ENCODE results near the gene CACNB3.

CACNB3 gene

GRCh38 chr12:48788854-48789775 lies 29.2 kb upstream of the CACNB3 start, which contains the start of gene ADCY6:
ADCY6 (minus strand) TSS chr12:48789089; CDS start chr12:48783434, 5,655 bp downstream.
- DNase-seq, result peak; percentile 36

GRCh38 chr12:48789858-48790326 lies 28.4 kb upstream of the CACNB3 start:
- DNase-seq, result no peak

GRCh38 chr12:48793696-48794095 lies 24.6 kb upstream of the CACNB3 start:
- no peak for DNase-seq

GRCh38 chr12:48794870-48795269 lies 23.4 kb upstream of the CACNB3 start:
- DNase-seq, result no peak

GRCh38 chr12:48795550-48796455 lies 22.5 kb upstream of the CACNB3 start:
- peak; percentile 54 for DNase-seq

- DNase-seq, result no peak
These were observed 21.3 kb upstream of the CACNB3 start for GRCh38 chr12:48796976-48797375.

- no peak for DNase-seq
These were observed 17.8 kb upstream of the CACNB3 start for GRCh38 chr12:48800457-48800856.

GRCh38 chr12:48800971-48801370 lies 17.3 kb upstream of the CACNB3 start:
- no peak for DNase-seq

GRCh38 chr12:48803675-48804074 lies 14.6 kb upstream of the CACNB3 start:
- DNase-seq, result no peak

- no peak for DNase-seq
These were observed 10.3 kb upstream of the CACNB3 start for GRCh38 chr12:48807981-48808380.

- no peak for DNase-seq
These were observed 7.3 kb upstream of the CACNB3 start for GRCh38 chr12:48810903-48811431.

- DNase-seq, result no peak
These were observed 6.7 kb upstream of the CACNB3 start for GRCh38 chr12:48811437-48812090.

GRCh38 chr12:48812389-48812788 lies 5.9 kb upstream of the CACNB3 start:
- DNase-seq, result no peak

GRCh38 chr12:48813465-48814261 lies 4.6 kb upstream of the CACNB3 start:
- DNase-seq, result no peak

- DNase-seq, result no peak
These were observed 3.8 kb upstream of the CACNB3 start for GRCh38 chr12:48814262-48815125.

- peak; percentile 82 for DNase-seq
These were observed 2.9 kb upstream of the CACNB3 start for GRCh38 chr12:48815126-48816110.

- no peak for DNase-seq
These were observed 2.0 kb upstream of the CACNB3 start for GRCh38 chr12:48816143-48816854.

GRCh38 chr12:48818831-48819590 lies 715 bp downstream of the CACNB3 start:
- DNase-seq, result no peak
